DND-41 (cell line): Measurements from ENCODE around the gene MMD.

ENCODE experiments used
- ATAC-seq: fragments of 200-7000 bp; cut with Tn5 transposase; 3 replicates; pipeline ENCODE4 v1.9.1; 2021; ENCODE audit warnings: low read depth; ENCODE audit not compliant: insufficient read depth
- DNase-seq: peaks from one replicate; pipeline ENCODE4 v3.0.0-alpha.2; 2020
- H2AFZ ChIP-seq: 2 replicates; pipeline ENCODE4 v1.6.0; 2012; ENCODE audit warnings: low read depth, low read length
- H3K27ac ChIP-seq: 2 replicates; pipeline ENCODE4 v1.5.1; 2012; ENCODE audit warnings: low read length, inconsistent platforms
- H3K27me3 ChIP-seq: fragments of 200-600 bp; sonication (generic); 2 replicates; pipeline ENCODE4 v1.6.0; 2012; ENCODE audit warnings: low read length, mild to moderate bottlenecking, inconsistent platforms; ENCODE audit not compliant: insufficient read depth, poor library complexity
- H3K36me3 ChIP-seq: 2 replicates; pipeline ENCODE4 v1.5.1; 2012; ENCODE audit warnings: low read length, inconsistent platforms; ENCODE audit not compliant: insufficient read depth
- H3K4me1 ChIP-seq: 2 replicates; pipeline ENCODE4 v1.5.1; 2012; ENCODE audit warnings: mild to moderate bottlenecking, low read length; ENCODE audit not compliant: insufficient read depth
- H3K4me2 ChIP-seq: 2 replicates; pipeline ENCODE4 v1.6.0; 2012; ENCODE audit warnings: mild to moderate bottlenecking, moderate library complexity, low read length, inconsistent platforms; ENCODE audit not compliant: insufficient read depth
- H3K4me3 ChIP-seq, 2 experiments: fragments of 200-600 bp in 1 of 2; shearing (Covaris generic) in 1 of 2; 2 replicates each; pipeline ENCODE4 v1.5.1; 2012 to 2016; ENCODE audit warnings: inconsistent platforms in 2 of 2, low read length in 2 of 2, mild to moderate bottlenecking in 2 of 2, low read depth in 1 of 2, moderate library complexity in 1 of 2
- H3K79me2 ChIP-seq: 2 replicates; pipeline ENCODE4 v1.6.0; 2012; ENCODE audit warnings: low read length, inconsistent platforms; ENCODE audit not compliant: insufficient read depth
- H3K9ac ChIP-seq: 2 replicates; pipeline ENCODE4 v1.6.0; 2012; ENCODE audit warnings: low read depth, mild to moderate bottlenecking, inconsistent platforms, low read length, moderate library complexity
- H3K9me3 ChIP-seq: 2 replicates; pipeline ENCODE4 v1.5.1; 2012; ENCODE audit warnings: low read length, moderate library complexity, mild to moderate bottlenecking, inconsistent platforms; ENCODE audit not compliant: insufficient read depth, severe bottlenecking
- H4K20me1 ChIP-seq: 2 replicates; pipeline ENCODE4 v1.6.0; 2012; ENCODE audit warnings: low read length; ENCODE audit not compliant: insufficient read depth
- CTCF ChIP-seq: IDR thresholded peaks from 2 replicates; pipeline ENCODE4 v1.5.1; 2012; ENCODE audit warnings: borderline replicate concordance, low read length, moderate library complexity, mild to moderate bottlenecking; ENCODE audit not compliant: poor library complexity, severe bottlenecking; ENCODE audit errors: extremely low read depth
- EZH2 ChIP-seq: IDR thresholded peaks from 3 replicates; pipeline ENCODE4 v1.6.1; 2012; ENCODE audit warnings: borderline replicate concordance, low read depth, mild to moderate bottlenecking, moderate library complexity, low read length, inconsistent platforms; ENCODE audit not compliant: severe bottlenecking

MMD gene

GRCh38 chr17:55453839-55454557 is 32.4 kb upstream of the MMD start:
- Histone ChIP-seq H3K4me2 (no peak overlapping the region), H3K27ac (no peak overlapping the region), H2AFZ (no peak overlapping the region), H3K27me3 (no peaks in the 10 kb centered on the region), H4K20me1 (no peaks in the 10 kb centered on the region), H3K9me3 (no peaks in the 10 kb centered on the region), H3K4me1 (peaks cover 5% of the 10 kb centered on the region; the same call in 1 of the 2 replicates), H3K36me3 (no peaks in the 10 kb centered on the region), H3K79me2 (no peaks in the 10 kb centered on the region), H3K9ac (no peak overlapping the region), H3K4me3 (no peak overlapping the region)
- no peak for TF ChIP-seq EZH2
- no peak for TF ChIP-seq CTCF
- ATAC-seq (no peak), DNase-seq (no peak)

- Histone ChIP-seq H2AFZ (no peak overlapping the region), H3K79me2 (no peaks in the 10 kb centered on the region), H3K9ac (no peak overlapping the region), H3K9me3 (no peaks in the 10 kb centered on the region), H3K27ac (no peak overlapping the region), H3K4me2 (no peak overlapping the region), H3K36me3 (no peaks in the 10 kb centered on the region), H4K20me1 (no peaks in the 10 kb centered on the region), H3K4me3 (no peak overlapping the region), H3K4me1 (peaks cover 5% of the 10 kb centered on the region; the same call in 1 of the 2 replicates), H3K27me3 (no peaks in the 10 kb centered on the region)
- TF ChIP-seq EZH2 (no peak), CTCF (no peak)
- no peak for ATAC-seq
- DNase-seq = no peak
Observed at GRCh38 chr17:55452139-55452790, 30.6 kb upstream of the MMD start.

- no peak overlapping the region for H3K9ac ChIP-seq
- H2AFZ ChIP-seq = no peak overlapping the region
- H3K27ac ChIP-seq = no peak overlapping the region
- H3K4me2 ChIP-seq = no peak overlapping the region
- no peaks in the 10 kb centered on the region for H3K36me3 ChIP-seq
- no peak for ATAC-seq
- H3K4me1 ChIP-seq = peaks cover 5% of the 10 kb centered on the region; the same call in 1 of the 2 replicates
- H3K27me3 ChIP-seq = no peaks in the 10 kb centered on the region
- H3K79me2 ChIP-seq = no peaks in the 10 kb centered on the region
- H3K9me3 ChIP-seq = no peaks in the 10 kb centered on the region
- no peaks in the 10 kb centered on the region for H4K20me1 ChIP-seq
- DNase-seq = no peak
- TF ChIP-seq CTCF (no peak), EZH2 (no peak)
- no peak overlapping the region for H3K4me3 ChIP-seq
Observed at GRCh38 chr17:55451758-55452138, 30.1 kb upstream of the MMD start.
